ENCODE data around the gene DRAP1. TPM values are rescaled to one million over a fixed set of nuclear protein-coding genes. Genes with fewer than 3 reads are reported as not detected.

Gene DRAP1
- total and polyA plus RNA-seq, 9 of the 15 experiments (the other 6 are each of a cell fraction or from before 2014, with no cell fraction given): 9.6 to 200 (median 92.9) TPM

DNA sequence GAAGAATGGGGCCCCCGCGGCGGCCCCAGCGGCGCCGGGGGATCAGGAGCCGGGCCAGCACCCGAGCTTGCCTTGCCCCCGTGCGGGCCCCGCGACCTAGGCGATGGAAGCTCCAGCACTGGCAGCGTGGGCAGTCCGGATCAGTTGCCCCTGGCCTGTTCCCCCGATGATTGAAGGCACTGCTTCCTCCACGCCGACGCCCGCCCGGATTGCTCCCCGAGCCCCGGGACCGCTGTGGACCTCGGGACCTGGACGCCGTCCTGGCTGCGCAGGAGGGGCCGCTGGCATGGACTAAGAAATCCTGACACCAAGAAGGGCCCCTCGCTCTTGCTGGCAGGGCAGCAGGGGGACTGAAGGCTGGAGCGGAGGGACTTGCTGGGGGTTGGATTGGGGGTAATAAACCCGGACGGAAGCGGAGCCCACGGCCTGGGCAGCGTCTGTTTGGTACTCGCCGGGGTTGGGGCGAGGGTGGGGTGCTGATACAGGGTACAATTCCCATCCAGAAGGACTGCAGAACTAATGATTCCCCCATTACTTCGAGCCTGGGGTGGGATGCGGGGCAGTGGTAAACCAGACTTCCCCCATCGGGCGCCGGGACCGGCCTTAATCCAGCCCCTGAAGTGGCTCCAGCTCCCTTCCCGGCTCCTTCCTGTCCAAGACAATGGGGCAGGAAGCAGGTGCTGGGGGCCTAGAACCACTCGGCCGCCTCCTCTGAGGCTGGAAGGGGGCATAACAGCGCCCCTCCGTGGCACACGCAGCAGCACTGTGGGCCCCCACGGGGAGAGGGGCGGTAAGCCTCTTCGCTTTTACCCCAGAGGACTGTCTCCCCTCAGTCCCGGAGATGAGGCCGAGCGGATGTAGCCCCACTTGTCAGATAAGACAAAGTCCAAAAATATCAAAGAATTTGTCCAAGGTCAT lies 27.7 kb upstream of the DRAP1 start (continued):
- TF ChIP-seq DPF2 (IDR thresholded peaks at IDR 0.05): no peak; the same call in 1 of the 2 replicates
- peak; percentile 68; the same call in 1 of the 2 replicates for TF ChIP-seq MYNN (IDR thresholded peaks at IDR 0.05)
- TF ChIP-seq MYNN (CRISPR knock-in tag; IDR thresholded peaks at IDR 0.05): no peak
- TF ChIP-seq, protein P1, sequence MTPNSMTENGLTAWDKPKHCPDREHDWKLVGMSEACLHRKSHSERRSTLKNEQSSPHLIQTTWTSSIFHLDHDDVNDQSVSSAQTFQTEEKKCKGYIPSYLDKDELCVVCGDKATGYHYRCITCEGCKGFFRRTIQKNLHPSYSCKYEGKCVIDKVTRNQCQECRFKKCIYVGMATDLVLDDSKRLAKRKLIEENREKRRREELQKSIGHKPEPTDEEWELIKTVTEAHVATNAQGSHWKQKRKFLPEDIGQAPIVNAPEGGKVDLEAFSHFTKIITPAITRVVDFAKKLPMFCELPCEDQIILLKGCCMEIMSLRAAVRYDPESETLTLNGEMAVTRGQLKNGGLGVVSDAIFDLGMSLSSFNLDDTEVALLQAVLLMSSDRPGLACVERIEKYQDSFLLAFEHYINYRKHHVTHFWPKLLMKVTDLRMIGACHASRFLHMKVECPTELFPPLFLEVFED (CRISPR knock-in tag; conservative IDR thresholded peaks at IDR 0.05): peak; percentile 69; the same call in 1 of the 2 replicates
- TF ChIP-seq NCOA1 (IDR thresholded peaks at IDR 0.05; ENCODE audit: low read depth): 0 out of 2 replicates have a peak, but pooled peaks have one; percentile 17
- peak; percentile 59 for TF ChIP-seq RBM39 (optimal IDR thresholded peaks at IDR 0.05; ENCODE audit: low read depth, low read length)
- TF ChIP-seq, protein P2, sequence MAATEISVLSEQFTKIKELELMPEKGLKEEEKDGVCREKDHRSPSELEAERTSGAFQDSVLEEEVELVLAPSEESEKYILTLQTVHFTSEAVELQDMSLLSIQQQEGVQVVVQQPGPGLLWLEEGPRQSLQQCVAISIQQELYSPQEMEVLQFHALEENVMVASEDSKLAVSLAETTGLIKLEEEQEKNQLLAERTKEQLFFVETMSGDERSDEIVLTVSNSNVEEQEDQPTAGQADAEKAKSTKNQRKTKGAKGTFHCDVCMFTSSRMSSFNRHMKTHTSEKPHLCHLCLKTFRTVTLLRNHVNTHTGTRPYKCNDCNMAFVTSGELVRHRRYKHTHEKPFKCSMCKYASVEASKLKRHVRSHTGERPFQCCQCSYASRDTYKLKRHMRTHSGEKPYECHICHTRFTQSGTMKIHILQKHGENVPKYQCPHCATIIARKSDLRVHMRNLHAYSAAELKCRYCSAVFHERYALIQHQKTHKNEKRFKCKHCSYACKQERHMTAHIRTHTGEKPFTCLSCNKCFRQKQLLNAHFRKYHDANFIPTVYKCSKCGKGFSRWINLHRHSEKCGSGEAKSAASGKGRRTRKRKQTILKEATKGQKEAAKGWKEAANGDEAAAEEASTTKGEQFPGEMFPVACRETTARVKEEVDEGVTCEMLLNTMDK (IDR thresholded peaks at IDR 0.05; ENCODE audit: borderline replicate concordance, insufficient read depth, low read depth, low read length, poor library complexity, severe bottlenecking): peak; percentile 66
- TF ChIP-seq MECOM (CRISPR knock-in tag; IDR thresholded peaks at IDR 0.05): no peak
- TF ChIP-seq ZNF592 (IDR thresholded peaks at IDR 0.05): peak; percentile 61
- TF ChIP-seq, protein P3, sequence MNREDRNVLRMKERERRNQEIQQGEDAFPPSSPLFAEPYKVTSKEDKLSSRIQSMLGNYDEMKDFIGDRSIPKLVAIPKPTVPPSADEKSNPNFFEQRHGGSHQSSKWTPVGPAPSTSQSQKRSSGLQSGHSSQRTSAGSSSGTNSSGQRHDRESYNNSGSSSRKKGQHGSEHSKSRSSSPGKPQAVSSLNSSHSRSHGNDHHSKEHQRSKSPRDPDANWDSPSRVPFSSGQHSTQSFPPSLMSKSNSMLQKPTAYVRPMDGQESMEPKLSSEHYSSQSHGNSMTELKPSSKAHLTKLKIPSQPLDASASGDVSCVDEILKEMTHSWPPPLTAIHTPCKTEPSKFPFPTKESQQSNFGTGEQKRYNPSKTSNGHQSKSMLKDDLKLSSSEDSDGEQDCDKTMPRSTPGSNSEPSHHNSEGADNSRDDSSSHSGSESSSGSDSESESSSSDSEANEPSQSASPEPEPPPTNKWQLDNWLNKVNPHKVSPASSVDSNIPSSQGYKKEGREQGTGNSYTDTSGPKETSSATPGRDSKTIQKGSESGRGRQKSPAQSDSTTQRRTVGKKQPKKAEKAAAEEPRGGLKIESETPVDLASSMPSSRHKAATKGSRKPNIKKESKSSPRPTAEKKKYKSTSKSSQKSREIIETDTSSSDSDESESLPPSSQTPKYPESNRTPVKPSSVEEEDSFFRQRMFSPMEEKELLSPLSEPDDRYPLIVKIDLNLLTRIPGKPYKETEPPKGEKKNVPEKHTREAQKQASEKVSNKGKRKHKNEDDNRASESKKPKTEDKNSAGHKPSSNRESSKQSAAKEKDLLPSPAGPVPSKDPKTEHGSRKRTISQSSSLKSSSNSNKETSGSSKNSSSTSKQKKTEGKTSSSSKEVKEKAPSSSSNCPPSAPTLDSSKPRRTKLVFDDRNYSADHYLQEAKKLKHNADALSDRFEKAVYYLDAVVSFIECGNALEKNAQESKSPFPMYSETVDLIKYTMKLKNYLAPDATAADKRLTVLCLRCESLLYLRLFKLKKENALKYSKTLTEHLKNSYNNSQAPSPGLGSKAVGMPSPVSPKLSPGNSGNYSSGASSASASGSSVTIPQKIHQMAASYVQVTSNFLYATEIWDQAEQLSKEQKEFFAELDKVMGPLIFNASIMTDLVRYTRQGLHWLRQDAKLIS (CRISPR knock-in tag; IDR thresholded peaks at IDR 0.05): no peak
- peak; percentile 36; the same call in 1 of the 2 replicates for TF ChIP-seq ZFX (CRISPR knock-in tag; IDR thresholded peaks at IDR 0.05)
- TF ChIP-seq CAMTA2 (CRISPR knock-in tag; conservative IDR thresholded peaks at IDR 0.05): 0 out of 2 replicates have a peak, but pooled peaks have one; percentile 57
- peak; percentile 8; the same call in 1 of the 2 replicates for TF ChIP-seq EP300 (IDR thresholded peaks at IDR 0.05; ENCODE audit: low read length)
- TF ChIP-seq ZNF695 (CRISPR knock-in tag; IDR thresholded peaks at IDR 0.05): no peak
- no peak for TF ChIP-seq POLR2H (tag; IDR thresholded peaks at IDR 0.05; ENCODE audit: low read depth)
- peak; percentile 27; the same call in 1 of the 2 replicates for TF ChIP-seq NBN (IDR thresholded peaks at IDR 0.05; ENCODE audit: low read depth)
